Stomach (tissue), 9 donors: ENCODE measurements around the gene GUCY1A2. TPM values are rescaled to one million over a fixed set of nuclear protein-coding genes. Genes with fewer than 3 reads are reported as not detected.

ENCODE experiments used
- DNase-seq, 2 donors: peaks; one replicate each; pipeline versions ENCODE4 v3.0.0 to v3.0.0-alpha.2; 2013 to 2019
- H3K27ac ChIP-seq, 5 donors: fragments of 200-600 bp in 4 of 5; sonication (generic) in 4 of 5; one replicate each; pipeline ENCODE4 v1.5.1; 2013 to 2019; ENCODE audit warnings: mild to moderate bottlenecking in 1 of 5, moderate library complexity in 1 of 5
- H3K27me3 ChIP-seq, 3 donors: fragments of 200-600 bp; sonication (generic); one replicate each; pipeline ENCODE4 v1.5.1; 2017 to 2019; ENCODE audit warnings: mixed run types in 1 of 3
- H3K36me3 ChIP-seq, 4 donors: fragments of 200-600 bp; sonication (generic); 1 replicate in 3 of 4; 2 replicates in 1 of 4; pipeline ENCODE4 v1.5.1; 2016 to 2019
- H3K4me1 ChIP-seq, 4 donors: fragments of 200-600 bp; sonication (generic); one replicate each; pipeline ENCODE4 v1.5.1; 2016 to 2019
- H3K4me3 ChIP-seq, 4 donors: fragments of 200-600 bp; sonication (generic) in 3 of 4; one replicate each; pipeline ENCODE4 v1.5.1; 2016 to 2019; ENCODE audit warnings: mild to moderate bottlenecking in 1 of 4
- H3K9me3 ChIP-seq, 4 donors: fragments of 200-600 bp; sonication (generic); one replicate each; pipeline ENCODE4 v1.5.1; 2016 to 2019
- EP300 ChIP-seq: sonication (generic); formaldehyde crosslinking; IDR thresholded peaks from one replicate; pipeline ENCODE4 v1.6.1; 2017; ENCODE audit warnings: antibody characterized with exemption
- POLR2A ChIP-seq, 4 donors: fragments of 450-650 bp; IDR thresholded peaks; one replicate each; pipeline ENCODE4 v1.6.1; 2016; ENCODE audit warnings: antibody characterized with exemption in 4 of 4, control low read depth in 2 of 4, mild to moderate bottlenecking in 1 of 4, moderate library complexity in 1 of 4
- POLR2AphosphoS5 ChIP-seq, 3 donors: sonication (generic); formaldehyde crosslinking; IDR thresholded peaks; one replicate each; pipeline ENCODE4 v1.6.1; 2016; ENCODE audit warnings: antibody characterized with exemption in 3 of 3
- WGBS, 5 donors: extraction: QIAGEN DNeasy Blood & Tissue Kit in 3 of 5; methylation state at CpG; one replicate each; pipeline versions ENCODE4 v1.1.5 to v1.1.7; 2013 to 2018; 5-methylcytosine and 5-hydroxymethylcytosine counted together
- intact Hi-C: fragments of 100-400 bp; cut with DNase I; formaldehyde crosslinking; loops from one replicate; pipeline ENCODE4 v1.15.1; 2023; ENCODE audit warnings: low total_unique reads
- polyA plus RNA-seq, 3 donors: library from polyadenylated mRNA; stranded (reverse); fragments of 200-250 nt; gene quantifications; one replicate each; pipeline ENCODE4 v1.2.3, GENCODE V29; 2013
- total RNA-seq, 5 donors: library from RNA; depleted of rRNA; stranded (reverse); fragments of >200 nt; gene quantifications; one replicate each; pipeline versions ENCODE4 v1.1.0 to v1.2.3, GENCODE V29; 2014 to 2016
- TF ChIP-seq, protein P1 (sequence below), 7 experiments: fragments of 450-650 bp in 4 of 7; fragments of 200-600 bp in 3 of 7; sonication (generic) in 3 of 7; IDR thresholded peaks; one replicate each; pipeline ENCODE4 v1.5.1; 2016 to 2019; ENCODE audit warnings: antibody characterized with exemption in 7 of 7, control low read depth in 2 of 7, mild to moderate bottlenecking in 1 of 7
- donor health status: healthy with polysubstance abuse.
- donor health status: Bipolar disorder and iron deficiency.
- donor health status: healthy.

GUCY1A2 gene
- total and polyA plus RNA-seq, 8 donors = 0.10 to 15.1 (median 4.3) TPM

DNA sequence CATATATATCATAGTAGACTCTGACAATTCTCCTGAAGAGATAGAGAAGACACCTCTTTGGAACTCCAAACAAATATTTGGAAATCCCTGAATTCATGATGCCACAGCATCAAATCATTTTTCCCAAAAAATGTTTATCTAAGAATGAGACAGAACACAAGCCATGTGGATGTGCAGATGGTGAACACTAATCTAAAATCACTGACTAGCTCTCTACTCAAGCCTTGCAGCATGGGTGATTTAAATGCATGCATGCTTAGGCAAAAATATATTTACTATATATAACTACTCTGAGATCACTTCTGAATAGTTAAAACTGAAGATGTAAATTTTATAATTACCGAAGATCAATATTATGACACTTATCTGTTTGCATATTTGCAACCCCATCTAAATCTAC is 289.9 kb downstream of the GUCY1A2 start:
- no peak overlapping the region for H3K27ac ChIP-seq
- no peaks in the 10 kb centered on the region for H3K36me3 ChIP-seq
- TF ChIP-seq EP300 = no peak
- TF ChIP-seq, protein P1, sequence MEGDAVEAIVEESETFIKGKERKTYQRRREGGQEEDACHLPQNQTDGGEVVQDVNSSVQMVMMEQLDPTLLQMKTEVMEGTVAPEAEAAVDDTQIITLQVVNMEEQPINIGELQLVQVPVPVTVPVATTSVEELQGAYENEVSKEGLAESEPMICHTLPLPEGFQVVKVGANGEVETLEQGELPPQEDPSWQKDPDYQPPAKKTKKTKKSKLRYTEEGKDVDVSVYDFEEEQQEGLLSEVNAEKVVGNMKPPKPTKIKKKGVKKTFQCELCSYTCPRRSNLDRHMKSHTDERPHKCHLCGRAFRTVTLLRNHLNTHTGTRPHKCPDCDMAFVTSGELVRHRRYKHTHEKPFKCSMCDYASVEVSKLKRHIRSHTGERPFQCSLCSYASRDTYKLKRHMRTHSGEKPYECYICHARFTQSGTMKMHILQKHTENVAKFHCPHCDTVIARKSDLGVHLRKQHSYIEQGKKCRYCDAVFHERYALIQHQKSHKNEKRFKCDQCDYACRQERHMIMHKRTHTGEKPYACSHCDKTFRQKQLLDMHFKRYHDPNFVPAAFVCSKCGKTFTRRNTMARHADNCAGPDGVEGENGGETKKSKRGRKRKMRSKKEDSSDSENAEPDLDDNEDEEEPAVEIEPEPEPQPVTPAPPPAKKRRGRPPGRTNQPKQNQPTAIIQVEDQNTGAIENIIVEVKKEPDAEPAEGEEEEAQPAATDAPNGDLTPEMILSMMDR (IDR thresholded peaks at IDR 0.05) = no peak
- H3K27me3 ChIP-seq = no peaks in the 10 kb centered on the region
- no peaks in the 10 kb centered on the region for H3K4me1 ChIP-seq
- H3K9me3 ChIP-seq = no peaks in the 10 kb centered on the region
- intact Hi-C loops = no loop called here
- no peak for DNase-seq
- WGBS, 5 donors = 84 to 95% (median 92%) methylated on average over 1 of the region's 1 CpG
- no peak overlapping the region for H3K4me3 ChIP-seq

DNA sequence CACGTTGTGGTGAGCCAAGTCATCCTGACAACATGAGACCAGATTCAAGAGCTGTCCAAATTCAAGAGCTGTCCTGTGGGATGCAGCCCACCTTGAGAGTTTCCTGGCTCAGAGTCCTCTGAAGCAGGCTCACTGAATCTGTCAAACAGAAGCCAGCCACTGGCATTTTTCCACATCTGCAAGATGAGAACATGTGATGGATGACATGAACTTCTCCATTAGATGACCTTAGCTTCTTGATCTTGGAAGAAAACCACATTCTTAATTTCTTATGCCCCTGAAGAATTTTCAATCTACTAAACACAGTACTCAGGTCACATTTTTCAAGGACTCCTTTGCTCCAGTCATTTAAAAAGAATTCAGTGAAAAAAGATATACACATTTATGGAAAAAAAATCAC is 291.0 kb downstream of the GUCY1A2 start:
- intact Hi-C loops = no loop called here

DNA sequence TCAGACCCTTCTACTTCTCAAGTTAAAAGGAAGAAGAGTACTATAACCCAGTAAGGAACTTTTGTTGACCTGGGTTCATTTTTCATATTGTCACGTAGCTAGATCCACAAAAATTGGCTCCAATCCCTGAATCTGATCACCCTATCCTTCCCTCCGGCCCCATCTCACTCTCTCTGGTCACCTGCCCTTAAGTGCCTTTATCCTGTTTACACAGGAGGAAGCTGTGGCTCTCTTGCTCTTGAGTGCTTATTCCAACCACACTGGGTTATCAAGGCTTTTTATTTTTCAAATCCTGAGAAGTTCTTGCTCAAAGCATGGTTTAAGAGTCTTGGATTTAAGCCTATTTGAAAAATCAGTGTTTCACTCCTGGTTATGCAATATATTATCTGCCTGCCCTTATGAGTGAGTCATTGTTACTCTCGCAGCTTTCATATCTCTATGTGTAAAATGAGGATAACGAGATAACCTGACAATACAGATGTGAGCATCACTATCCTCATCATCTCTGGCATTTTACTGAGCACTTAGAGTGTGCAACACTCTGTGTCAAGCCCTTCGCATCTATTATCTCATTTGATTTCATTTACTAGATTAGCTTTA is 293.9 kb downstream of the GUCY1A2 start:
- peak in 1 of 2 donors; percentile 6 for DNase-seq
- Histone ChIP-seq H3K27ac (no peak overlapping the region), H3K36me3 (no peaks in the 10 kb centered on the region), H3K4me3 (no peak overlapping the region), H3K9me3 (no peaks in the 10 kb centered on the region), H3K4me1 (no peaks in the 10 kb centered on the region), H3K27me3 (no peaks in the 10 kb centered on the region)
- intact Hi-C loops = no loop called here
- WGBS, 5 donors = 27 to 37% (median 29%) methylated on average over 5 of the region's 5 CpGs
- TF ChIP-seq POLR2AphosphoS5 (IDR thresholded peaks at IDR 0.05) (no peak), POLR2A (IDR thresholded peaks at IDR 0.05) (no peak)
- TF ChIP-seq, protein P1 (IDR thresholded peaks at IDR 0.05) = no peak

More for the DNA sequence above, 291.0 kb downstream of the GUCY1A2 start:
- Histone ChIP-seq H3K4me1 (no peaks in the 10 kb centered on the region), H3K27ac (no peak overlapping the region), H3K4me3 (no peak overlapping the region), H3K36me3 (no peaks in the 10 kb centered on the region), H3K9me3 (no peaks in the 10 kb centered on the region), H3K27me3 (no peaks in the 10 kb centered on the region)
- TF ChIP-seq, protein P1 (IDR thresholded peaks at IDR 0.05) = no peak
- no peak for TF ChIP-seq POLR2A (IDR thresholded peaks at IDR 0.05)
- TF ChIP-seq POLR2AphosphoS5 (IDR thresholded peaks at IDR 0.05) = no peak
- no peak for TF ChIP-seq EP300
- 36 to 77% (median 57%) methylated on average over 1 of the region's 1 CpG for WGBS, 5 donors
- no peak for DNase-seq

DNA sequence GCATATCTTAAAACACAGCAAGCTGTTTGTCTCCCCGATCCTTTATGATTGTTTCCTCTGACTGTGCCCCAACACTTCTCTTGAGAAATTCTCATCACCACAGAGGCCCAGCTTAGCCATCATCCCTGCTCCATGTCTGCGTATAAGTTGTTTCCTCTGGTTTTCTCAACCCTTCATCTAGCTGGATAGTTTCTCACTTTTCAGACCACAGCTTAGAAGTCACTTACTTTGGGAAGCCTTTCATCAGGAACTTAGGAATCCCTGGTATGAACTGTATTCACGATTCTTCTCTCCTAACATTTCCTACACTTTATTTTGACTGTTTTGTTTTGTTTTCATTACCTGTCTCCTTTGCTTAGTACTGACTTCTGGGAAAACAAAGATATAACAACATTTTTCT is 295.2 kb downstream of the GUCY1A2 start:
- no peaks in the 10 kb centered on the region for H3K4me1 ChIP-seq
- H3K27ac ChIP-seq = no peak overlapping the region
- no peaks in the 10 kb centered on the region for H3K27me3 ChIP-seq
- no peak for DNase-seq
- WGBS, 5 donors = 75 to 88% (median 82%) methylated on average over 3 of the region's 3 CpGs
- H3K36me3 ChIP-seq = no peaks in the 10 kb centered on the region
- intact Hi-C loops = no loop called here
- no peak overlapping the region for H3K4me3 ChIP-seq
- no peak for TF ChIP-seq EP300
- TF ChIP-seq, protein P1 (IDR thresholded peaks at IDR 0.05) = no peak
- TF ChIP-seq POLR2A (IDR thresholded peaks at IDR 0.05) = no peak
- no peak for TF ChIP-seq POLR2AphosphoS5 (IDR thresholded peaks at IDR 0.05)
- no peaks in the 10 kb centered on the region for H3K9me3 ChIP-seq
